ENCODE results near the gene YPEL2. TPM values are rescaled to one million over a fixed set of nuclear protein-coding genes. Genes with fewer than 3 reads are reported as not detected.

The YPEL2 gene
- total and polyA plus RNA-seq, 2 donors (not counting 1 experiment from before 2014, with no cell fraction given): 20.7 to 51.8 TPM

GRCh38 chr17:59428916-59429485 is 97.5 kb downstream of the YPEL2 start:
- H3K27ac ChIP-seq (ENCODE audit: low read length in 2 of 2): no peak overlapping the region
- no peaks in the 10 kb centered on the region for H3K4me1 ChIP-seq (ENCODE audit: control insufficient read depth in 2 of 2, insufficient read depth in 2 of 2, low read length in 2 of 2)
- Mint-ChIP-seq H3K9me3 (ENCODE audit: insufficient read depth) (peaks cover 9% of the 10 kb centered on the region), H3K27me3 (peaks cover 3% of the 10 kb centered on the region), H3K27ac (no peak overlapping the region), H3K4me3 (no peak overlapping the region), H3K4me1 (peaks cover 2% of the 10 kb centered on the region)
- no peak overlapping the region for H3K9ac ChIP-seq (ENCODE audit: low read length)
- WGBS (ENCODE audit: insufficient coverage): 100% methylated on average over 2 of the region's 6 CpGs
- no peaks in the 10 kb centered on the region for H4K20me1 ChIP-seq (ENCODE audit: control insufficient read depth, insufficient read depth, low read length, poor library complexity, severe bottlenecking)
- no peak for DNase-seq
- no peak for ATAC-seq (ENCODE audit: low read depth)
- H3K4me3 ChIP-seq (ENCODE audit: control extremely low read depth in 1 of 5, extremely low read depth in 1 of 5, insufficient read depth in 1 of 5, low read depth in 2 of 5, low read length in 4 of 5): no peak overlapping the region
- no peak overlapping the region for H3K4me2 ChIP-seq (replicated peaks; ENCODE audit: low read depth, low read length, poor library complexity, severe bottlenecking)
- peaks cover 4 to 10% (median 7%) of the 10 kb centered on the region in 3 donors for H3K9me3 ChIP-seq (ENCODE audit: control extremely low read depth in 1 of 3, control insufficient read depth in 2 of 3, insufficient read depth in 1 of 3, low read length in 2 of 3)
- H3K36me3 ChIP-seq (replicated peaks in 1 of 2; ENCODE audit: control extremely low read depth in 1 of 2, control insufficient read depth in 1 of 2, extremely low read depth in 1 of 2, insufficient read depth in 2 of 2, low read length in 1 of 2): no peaks in the 10 kb centered on the region
- ChIA-PET POLR2A (no interaction called here), CTCF (interaction anchor here (1.7 to 4.5 kb wide), 3 partner anchors 12 to 118 kb away, joined by 3 to 39 read pairs (median 22); no protein-coding TSS in a partner anchor)
- TF ChIP-seq CTCF (IDR thresholded peaks at IDR 0.05) (no peak), EZH2 (IDR thresholded peaks at IDR 0.05; ENCODE audit: borderline replicate concordance, insufficient read depth, low read depth, low read length, poor library complexity, severe bottlenecking) (no peak)
- no peak overlapping the region for H2AFZ ChIP-seq (ENCODE audit: insufficient read depth, low read depth, low read length, poor library complexity, severe bottlenecking)
- no peaks in the 10 kb centered on the region for H3K27me3 ChIP-seq (replicated peaks in 1 of 4; ENCODE audit: control extremely low read depth in 1 of 4, control insufficient read depth in 3 of 4, insufficient read depth in 4 of 4, low read length in 3 of 4)
- intact Hi-C loops (cut with micrococcal nuclease): no loop called here
- no peaks in the 10 kb centered on the region for H3K79me2 ChIP-seq (ENCODE audit: control insufficient read depth, insufficient read depth, low read length)

- Histone ChIP-seq H3K9ac (ENCODE audit: low read length) (no peak overlapping the region), H3K79me2 (ENCODE audit: control insufficient read depth, insufficient read depth, low read length) (no peaks in the 10 kb centered on the region), H3K27ac (ENCODE audit: low read length in 2 of 2) (no peak overlapping the region), H3K4me2 (replicated peaks; ENCODE audit: low read depth, low read length, poor library complexity, severe bottlenecking) (no peak overlapping the region), H3K9me3 (ENCODE audit: control extremely low read depth in 1 of 3, control insufficient read depth in 2 of 3, insufficient read depth in 1 of 3, low read length in 2 of 3) (peaks cover 4 to 10% (median 7%) of the 10 kb centered on the region in 3 donors), H3K27me3 (replicated peaks in 1 of 4; ENCODE audit: control extremely low read depth in 1 of 4, control insufficient read depth in 3 of 4, insufficient read depth in 4 of 4, low read length in 3 of 4) (no peaks in the 10 kb centered on the region), H2AFZ (ENCODE audit: insufficient read depth, low read depth, low read length, poor library complexity, severe bottlenecking) (no peak overlapping the region), H3K4me3 (ENCODE audit: control extremely low read depth in 1 of 5, extremely low read depth in 1 of 5, insufficient read depth in 1 of 5, low read depth in 2 of 5, low read length in 4 of 5) (no peak overlapping the region), H3K36me3 (replicated peaks in 1 of 2; ENCODE audit: control extremely low read depth in 1 of 2, control insufficient read depth in 1 of 2, extremely low read depth in 1 of 2, insufficient read depth in 2 of 2, low read length in 1 of 2) (no peaks in the 10 kb centered on the region), H4K20me1 (ENCODE audit: control insufficient read depth, insufficient read depth, low read length, poor library complexity, severe bottlenecking) (no peaks in the 10 kb centered on the region), H3K4me1 (ENCODE audit: control insufficient read depth in 2 of 2, insufficient read depth in 2 of 2, low read length in 2 of 2) (no peaks in the 10 kb centered on the region)
- POLR2A ChIA-PET: no interaction called here
- DNase-seq (no peak), ATAC-seq (ENCODE audit: low read depth) (no peak)
- H3K4me1 Mint-ChIP-seq: peaks cover 9% of the 10 kb centered on the region
- peaks cover 9% of the 10 kb centered on the region for H3K9me3 Mint-ChIP-seq (ENCODE audit: insufficient read depth)
- H3K4me3 Mint-ChIP-seq: no peak overlapping the region
- no peaks in the 10 kb centered on the region for H3K27me3 Mint-ChIP-seq
- no peak overlapping the region for H3K27ac Mint-ChIP-seq
- no peak for TF ChIP-seq EZH2 (IDR thresholded peaks at IDR 0.05; ENCODE audit: borderline replicate concordance, insufficient read depth, low read depth, low read length, poor library complexity, severe bottlenecking)
- TF ChIP-seq CTCF (IDR thresholded peaks at IDR 0.05): no peak
- CTCF ChIA-PET: interaction anchor here (0.5 to 4.5 kb wide), 4 partner anchors 10 to 117 kb away, joined by 3 to 39 read pairs (median 8); no protein-coding TSS in a partner anchor
- intact Hi-C loops (cut with micrococcal nuclease): loop anchor here (5.0 kb wide), 1 partner anchor 59 kb away; no protein-coding TSS in a partner anchor
Measured at GRCh38 chr17:59431601-59432000, 100.1 kb downstream of the YPEL2 start.

Data from B cell (primary cell).